ACC112 (cell line): ENCODE measurements around the gene FYN.

Experiments
- H2AFZ ChIP-seq: fragments of 200-600 bp; sonication (generic); one replicate; pipeline ENCODE4 v1.6.0; 2017; ENCODE audit warnings: antibody characterized with exemption, low read length; ENCODE audit not compliant: unreplicated experiment
- H3K27ac ChIP-seq: fragments of 200-600 bp; sonication (generic); 2 replicates; pipeline ENCODE4 v1.5.1; 2014; ENCODE audit warnings: low read depth, mild to moderate bottlenecking, antibody characterized with exemption, low read length, moderate library complexity
- H3K27me3 ChIP-seq: fragments of 200-600 bp; sonication (generic); 2 replicates; pipeline ENCODE4 v1.6.1; 2014; ENCODE audit warnings: mild to moderate bottlenecking, antibody characterized with exemption, low read length, moderate library complexity, mixed read lengths; ENCODE audit not compliant: insufficient read depth
- H3K36me3 ChIP-seq: fragments of 200-600 bp; sonication (generic); 2 replicates; pipeline ENCODE4 v1.6.1; 2016; ENCODE audit warnings: mild to moderate bottlenecking, antibody characterized with exemption, low read length, moderate library complexity, mixed read lengths; ENCODE audit not compliant: insufficient read depth
- H3K4me1 ChIP-seq: fragments of 200-600 bp; sonication (generic); one replicate; pipeline ENCODE4 v1.6.1; 2016; ENCODE audit warnings: low read length, mixed read lengths; ENCODE audit not compliant: insufficient read depth, unreplicated experiment, control insufficient read depth
- H3K4me3 ChIP-seq: fragments of 200-600 bp; sonication (generic); 2 replicates; pipeline ENCODE4 v1.5.1; 2014; ENCODE audit warnings: mild to moderate bottlenecking, low read depth, low read length
- H3K79me2 ChIP-seq: fragments of 200-600 bp; sonication (generic); one replicate; pipeline ENCODE4 v1.6.0; 2016; ENCODE audit warnings: low read length; ENCODE audit not compliant: control insufficient read depth, unreplicated experiment, insufficient read depth

Gene FYN

DNA sequence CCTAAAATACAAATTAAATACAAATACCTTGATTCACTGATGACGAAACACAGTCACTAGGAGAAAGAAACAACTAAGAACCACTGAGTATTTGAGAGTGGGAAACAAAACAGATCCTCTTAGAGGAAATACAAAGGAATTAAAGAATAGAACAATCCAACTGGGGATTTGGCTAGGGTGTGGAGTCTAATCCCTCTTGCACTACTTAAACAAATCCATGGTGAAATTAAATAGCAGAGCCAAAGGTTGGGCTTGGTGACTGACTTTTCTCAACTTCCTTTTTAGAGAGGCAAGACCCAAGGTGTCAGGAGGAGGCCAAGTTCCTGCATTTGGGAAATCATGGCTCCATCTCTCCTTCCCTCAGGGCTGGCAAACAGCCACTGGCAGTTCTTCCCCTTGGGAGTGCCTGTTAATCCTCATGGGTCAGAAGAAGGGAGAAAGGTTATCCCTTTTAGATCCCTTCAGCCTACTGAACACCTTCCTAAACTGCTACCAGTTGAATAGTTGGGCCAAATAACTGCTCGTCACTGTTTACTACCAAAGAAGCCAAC lies 166.3 kb downstream of the FYN start:
- H3K79me2 ChIP-seq, result no peaks in the 10 kb centered on the region
- H3K36me3 ChIP-seq, result peaks cover 4% of the 10 kb centered on the region; the same call in 1 of the 2 replicates
- no peak overlapping the region for H3K27ac ChIP-seq
- no peak overlapping the region for H2AFZ ChIP-seq
- no peaks in the 10 kb centered on the region for H3K27me3 ChIP-seq
- H3K4me1 ChIP-seq, result peaks cover 6% of the 10 kb centered on the region
- H3K4me3 ChIP-seq, result no peak overlapping the region

DNA sequence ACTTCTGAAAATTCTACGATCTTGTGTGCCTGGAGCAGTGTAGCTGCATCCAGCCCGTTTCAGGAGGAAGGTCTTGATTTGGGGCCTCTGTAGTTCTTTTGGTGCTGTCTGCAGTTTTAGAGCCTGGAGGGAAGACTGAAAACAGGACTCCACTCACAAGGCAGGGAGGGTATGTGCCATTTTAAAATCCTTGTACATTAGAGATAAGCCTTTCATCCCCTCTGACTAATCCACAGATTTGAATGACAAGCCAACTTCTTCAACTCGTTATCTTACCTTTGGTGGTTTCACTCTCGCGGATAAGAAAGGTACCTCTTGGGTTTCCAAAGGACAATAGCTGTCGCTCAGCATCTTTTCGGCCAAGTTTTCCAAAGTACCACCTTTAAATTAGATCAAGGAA lies 169.5 kb downstream of the FYN start:
- Histone ChIP-seq H3K4me3 (no peak overlapping the region), H2AFZ (no peak overlapping the region), H3K36me3 (peaks cover 8% of the 10 kb centered on the region; the same call in 1 of the 2 replicates), H3K4me1 (no peaks in the 10 kb centered on the region), H3K79me2 (no peaks in the 10 kb centered on the region), H3K27ac (no peak overlapping the region), H3K27me3 (no peaks in the 10 kb centered on the region)

DNA sequence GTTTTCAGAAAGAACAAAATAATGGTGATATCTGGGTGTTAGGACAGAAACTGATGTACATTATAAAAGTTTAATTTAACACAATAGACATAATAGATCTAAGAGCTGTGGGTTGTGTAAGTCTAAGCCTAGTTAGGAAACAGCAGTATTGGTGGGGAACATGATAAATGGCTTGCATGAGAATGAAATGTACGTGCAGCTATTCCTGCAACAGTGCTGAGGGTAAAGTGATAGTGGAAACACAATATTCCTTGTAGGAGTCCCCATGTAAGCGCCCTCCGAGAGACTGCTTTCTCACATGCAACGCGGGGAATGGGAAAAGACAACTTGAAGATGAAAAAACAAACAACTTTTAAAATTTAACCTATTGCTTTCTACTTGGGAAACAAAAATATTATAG lies 171.0 kb downstream of the FYN start:
- H3K27ac ChIP-seq, result no peak overlapping the region
- no peak overlapping the region for H2AFZ ChIP-seq
- H3K4me3 ChIP-seq, result no peak overlapping the region
- H3K4me1 ChIP-seq, result no peaks in the 10 kb centered on the region
- H3K36me3 ChIP-seq, result peaks cover 8% of the 10 kb centered on the region; the same call in 1 of the 2 replicates
- no peaks in the 10 kb centered on the region for H3K79me2 ChIP-seq
- no peaks in the 10 kb centered on the region for H3K27me3 ChIP-seq

DNA sequence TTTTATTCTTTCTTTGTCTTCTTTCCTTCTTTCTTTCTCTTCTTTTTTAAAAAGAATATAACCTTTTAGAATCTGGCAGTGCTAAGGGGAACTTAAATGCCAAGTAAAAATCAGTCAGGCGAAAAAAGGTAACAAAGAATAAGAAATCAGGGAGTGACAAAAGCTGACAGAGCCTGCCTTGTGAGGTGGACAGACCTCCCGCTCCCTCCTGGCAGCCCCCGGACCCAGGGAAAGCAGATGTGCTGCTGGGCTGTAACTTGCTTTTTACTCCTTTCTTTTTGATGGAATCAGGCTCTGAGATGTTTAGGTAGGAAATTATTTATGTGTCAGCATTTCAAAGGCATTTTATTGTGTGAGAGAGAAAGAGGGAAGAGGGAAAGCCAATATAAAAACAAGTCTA lies 172.1 kb downstream of the FYN start:
- no peak overlapping the region for H2AFZ ChIP-seq
- no peak overlapping the region for H3K4me3 ChIP-seq
- H3K27me3 ChIP-seq, result no peaks in the 10 kb centered on the region
- H3K4me1 ChIP-seq, result no peaks in the 10 kb centered on the region
- peaks cover 5% of the 10 kb centered on the region; the same call in 1 of the 2 replicates for H3K36me3 ChIP-seq
- H3K27ac ChIP-seq, result no peak overlapping the region
- H3K79me2 ChIP-seq, result no peaks in the 10 kb centered on the region

DNA sequence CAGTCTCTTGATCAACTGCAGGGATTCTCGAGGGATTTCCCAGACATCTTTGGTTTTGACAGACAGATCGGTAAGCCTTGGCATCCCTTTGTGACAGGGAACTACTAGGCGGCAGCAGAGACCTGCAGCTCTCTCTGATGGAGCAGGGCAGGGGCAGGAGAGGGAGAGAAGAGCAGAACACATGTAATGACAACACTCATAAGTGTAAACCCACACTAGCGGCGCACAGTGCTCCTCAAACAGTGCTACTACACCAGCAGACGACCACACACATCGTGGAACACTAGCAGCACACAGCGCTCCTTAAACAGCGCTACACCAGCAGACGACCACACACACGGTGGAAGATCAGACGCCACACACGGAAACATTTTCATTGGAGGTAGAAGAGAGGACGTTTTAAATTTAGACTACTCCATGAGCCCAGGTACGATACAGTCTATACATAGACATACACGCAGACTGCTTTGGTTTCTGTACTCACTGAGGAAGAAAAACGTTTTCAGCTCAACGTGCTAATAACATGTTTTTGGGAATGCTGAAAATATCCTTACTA lies 173.0 kb downstream of the FYN start:
- no peak overlapping the region for H2AFZ ChIP-seq
- H3K27ac ChIP-seq, result no peak overlapping the region
- H3K79me2 ChIP-seq, result no peaks in the 10 kb centered on the region
- no peaks in the 10 kb centered on the region for H3K27me3 ChIP-seq
- 0 out of 2 replicates have a peak, but pooled peaks cover 4% of the 10 kb centered on the region for H3K36me3 ChIP-seq
- H3K4me3 ChIP-seq, result no peak overlapping the region
- H3K4me1 ChIP-seq, result no peaks in the 10 kb centered on the region

DNA sequence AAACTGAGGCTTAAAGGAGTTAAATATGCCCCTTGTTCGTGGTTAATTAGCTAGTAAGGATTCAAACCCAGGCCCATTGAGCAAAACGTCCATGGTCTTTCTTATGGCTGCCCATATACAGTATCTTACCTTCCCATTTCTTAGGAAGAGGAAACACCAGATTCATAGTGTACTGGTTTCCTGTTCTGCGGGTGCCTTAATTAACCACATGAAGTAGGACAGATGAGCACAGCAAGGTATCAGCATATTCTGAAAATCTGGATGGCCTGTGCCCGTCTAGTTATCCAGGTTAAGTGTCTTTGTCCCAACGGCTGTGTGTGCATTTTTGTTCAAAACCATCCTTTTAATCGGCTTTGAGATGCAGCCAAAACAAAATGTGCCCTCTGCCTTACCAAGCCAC lies 174.1 kb downstream of the FYN start:
- Histone ChIP-seq H3K27me3 (no peaks in the 10 kb centered on the region), H3K27ac (no peak overlapping the region), H2AFZ (no peak overlapping the region), H3K36me3 (peaks cover 8% of the 10 kb centered on the region), H3K79me2 (no peaks in the 10 kb centered on the region), H3K4me1 (no peaks in the 10 kb centered on the region), H3K4me3 (no peak overlapping the region)

DNA sequence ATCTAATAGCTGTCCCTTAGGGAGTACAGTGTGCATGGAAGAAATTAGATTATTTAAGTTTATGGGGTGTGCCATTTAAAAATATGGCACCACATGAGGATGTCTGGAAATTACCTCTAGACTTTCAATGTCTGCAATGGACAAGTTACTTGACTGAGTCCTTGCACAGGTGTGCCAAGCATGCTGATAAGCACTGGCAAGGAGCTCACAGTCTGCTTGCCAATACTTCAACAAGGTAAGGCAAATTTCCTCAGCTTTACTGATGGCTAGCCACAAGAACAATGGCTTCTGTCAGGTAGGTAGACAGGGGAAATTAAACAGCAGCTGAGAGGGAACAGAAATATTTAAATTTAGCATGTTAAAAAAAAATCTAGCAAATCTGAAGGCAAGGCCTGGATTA lies 176.4 kb downstream of the FYN start:
- H2AFZ ChIP-seq, result no peak overlapping the region
- H3K27ac ChIP-seq, result no peak overlapping the region
- H3K27me3 ChIP-seq, result no peaks in the 10 kb centered on the region
- H3K79me2 ChIP-seq, result no peaks in the 10 kb centered on the region
- no peaks in the 10 kb centered on the region for H3K4me1 ChIP-seq
- H3K36me3 ChIP-seq, result peaks cover 11% of the 10 kb centered on the region
- no peak overlapping the region for H3K4me3 ChIP-seq

DNA sequence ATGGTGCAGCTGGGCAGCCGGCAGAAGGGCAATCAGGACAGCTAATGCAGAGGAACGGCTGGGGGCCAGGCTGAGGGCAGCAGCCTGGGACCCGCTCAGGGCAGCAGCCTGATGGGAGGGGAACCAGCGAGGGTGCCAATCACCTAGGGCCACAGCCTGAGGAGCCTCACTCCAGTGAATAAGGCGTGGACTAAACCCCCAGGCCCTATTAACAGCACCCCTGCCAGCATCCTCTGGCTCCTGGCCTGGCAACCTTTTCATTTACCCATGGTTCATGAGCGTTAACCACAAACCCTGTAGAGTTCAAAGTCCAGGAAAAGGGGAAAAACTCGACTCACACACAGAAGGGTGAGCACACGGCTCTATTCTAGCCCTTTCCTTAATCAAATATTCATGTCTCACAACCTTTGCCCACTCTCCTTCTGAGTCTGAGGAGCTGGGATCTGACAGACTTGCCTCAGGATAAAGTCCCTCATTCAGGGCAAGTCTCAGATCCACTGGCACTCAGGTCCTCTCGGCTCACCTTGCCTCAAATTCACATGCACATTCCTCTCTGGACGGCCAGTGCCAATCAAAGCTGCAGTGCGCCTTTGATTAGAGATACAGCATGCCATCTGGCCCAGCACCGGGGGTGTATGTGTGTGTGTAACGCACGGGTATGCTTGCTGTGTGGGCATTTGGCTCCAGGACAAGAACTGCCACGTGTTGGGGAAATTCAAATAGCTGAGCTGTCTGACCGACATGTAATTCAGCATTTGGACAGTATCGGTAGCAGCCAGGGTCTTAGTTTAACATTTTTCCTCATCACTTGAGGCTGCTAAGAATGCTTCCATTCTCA lies 180.7 kb downstream of the FYN start:
- Histone ChIP-seq H3K27me3 (no peaks in the 10 kb centered on the region), H3K36me3 (peaks cover 14% of the 10 kb centered on the region), H3K4me3 (no peak overlapping the region), H3K4me1 (no peaks in the 10 kb centered on the region), H3K27ac (no peak overlapping the region), H2AFZ (no peak overlapping the region), H3K79me2 (no peaks in the 10 kb centered on the region)

DNA sequence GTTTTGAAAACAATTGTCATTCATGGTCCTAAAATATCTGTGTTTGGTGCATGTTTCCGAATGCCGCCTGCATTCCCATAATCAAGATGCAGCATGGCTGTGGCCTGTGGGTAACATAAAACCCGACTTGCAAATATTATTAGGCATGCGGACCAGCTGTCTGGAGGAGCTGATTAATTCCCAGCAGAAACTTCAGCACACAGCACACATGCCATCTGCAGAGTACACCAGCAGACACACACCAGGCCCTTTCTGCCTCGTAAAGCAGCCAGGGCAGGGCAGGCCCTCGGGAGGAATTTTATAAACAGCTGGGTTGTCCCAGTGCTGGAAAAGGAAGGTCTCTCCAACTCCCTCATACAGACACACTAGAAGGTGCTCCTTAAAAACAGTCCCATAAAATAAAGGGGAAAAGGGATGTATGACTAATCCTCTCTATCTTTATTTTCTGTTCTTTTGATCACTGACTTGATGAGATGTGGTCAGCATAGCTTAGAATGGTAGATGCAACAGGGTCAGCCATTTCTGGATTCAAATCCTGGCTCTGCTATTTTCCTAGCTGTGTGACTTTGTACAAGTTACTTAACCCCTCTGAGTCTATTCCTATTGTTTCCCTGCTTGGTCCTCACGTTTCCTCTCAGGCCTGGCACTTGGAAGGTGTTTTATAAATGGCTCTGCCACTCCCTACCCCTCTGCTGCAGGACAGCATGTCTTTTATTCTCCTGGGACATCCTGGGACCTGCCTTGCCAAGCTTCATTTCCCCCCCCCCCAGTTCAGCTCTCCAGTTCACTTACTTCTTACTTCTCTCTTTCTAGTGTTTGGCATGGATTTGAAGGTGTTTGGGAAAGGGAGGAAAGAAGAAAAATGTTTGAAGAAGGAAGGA lies 181.7 kb downstream of the FYN start:
- Histone ChIP-seq H3K36me3 (peaks cover 14% of the 10 kb centered on the region), H3K4me1 (peaks cover 4% of the 10 kb centered on the region), H3K27me3 (no peaks in the 10 kb centered on the region), H3K4me3 (no peak overlapping the region), H3K27ac (no peak overlapping the region), H2AFZ (no peak overlapping the region), H3K79me2 (no peaks in the 10 kb centered on the region)

DNA sequence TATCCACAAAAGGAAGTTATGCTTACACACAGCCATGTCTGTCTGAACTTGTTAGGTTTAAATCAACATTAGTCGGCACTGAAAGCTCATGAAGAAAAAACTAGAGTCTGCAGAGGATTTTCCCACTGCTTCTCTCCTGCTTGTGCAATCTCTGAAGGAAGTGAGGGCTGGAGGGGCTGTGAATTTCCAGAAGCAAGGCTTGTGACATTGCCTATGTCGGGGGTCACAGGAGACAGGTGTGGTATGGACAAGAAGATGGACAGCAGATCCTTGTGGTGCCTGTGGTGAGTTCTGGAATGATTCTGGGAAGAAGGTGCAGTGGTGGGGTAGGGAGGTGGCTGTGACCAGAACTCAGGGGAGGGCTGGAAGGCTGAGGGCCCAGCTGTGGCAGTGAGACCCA lies 183.3 kb downstream of the FYN start:
- Histone ChIP-seq H3K36me3 (peaks cover 21% of the 10 kb centered on the region), H3K4me1 (peaks cover 20% of the 10 kb centered on the region), H3K27ac (no peak overlapping the region), H3K27me3 (no peaks in the 10 kb centered on the region), H3K4me3 (no peak overlapping the region), H3K79me2 (no peaks in the 10 kb centered on the region), H2AFZ (no peak overlapping the region)
